ENCODE data around the gene SEC61G. TPM values are rescaled to one million over a fixed set of nuclear protein-coding genes. Genes with fewer than 3 reads are reported as not detected.

The SEC61G gene
- total RNA-seq, 2 donors from 2014 or later, result 149 to 166 TPM

DNA sequence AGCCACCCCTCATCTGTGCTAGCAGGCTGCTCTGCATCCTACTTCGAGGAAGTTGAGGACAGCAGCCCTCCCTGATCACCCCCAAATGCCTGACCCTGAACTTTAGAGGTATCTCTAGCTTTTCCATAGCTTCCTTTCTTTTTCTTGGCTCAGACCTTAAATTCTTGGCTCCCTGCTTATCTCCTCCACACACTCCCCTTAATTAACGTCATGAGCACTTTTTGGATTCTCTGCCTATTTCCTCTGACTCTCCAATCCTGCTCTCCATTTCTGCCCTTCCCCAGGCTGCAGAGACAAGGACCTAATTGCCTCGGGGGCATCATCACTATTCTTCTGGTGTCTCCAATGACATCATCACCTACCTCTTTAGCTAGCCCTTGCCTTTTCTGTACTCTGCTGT lies 40.8 kb upstream of the SEC61G start:
- no peak for DNase-seq
- no peak overlapping the region for H3K4me3 Mint-ChIP-seq
- no peaks in the 10 kb centered on the region for H3K9me3 Mint-ChIP-seq
- Histone ChIP-seq H3K36me3 (ENCODE audit: control insufficient read depth, insufficient read depth, low read length) (no peaks in the 10 kb centered on the region), H3K9ac (ENCODE audit: extremely low read depth, low read length, poor library complexity, severe bottlenecking) (no peak overlapping the region), H3K4me3 (ENCODE audit: low read length) (no peak overlapping the region), H3K4me1 (ENCODE audit: control insufficient read depth, insufficient read depth, low read length) (no peaks in the 10 kb centered on the region), H3K27ac (ENCODE audit: low read depth, low read length) (no peak overlapping the region), H3K9me3 (ENCODE audit: control insufficient read depth, low read length) (no peaks in the 10 kb centered on the region), H3K27me3 (ENCODE audit: control insufficient read depth, insufficient read depth, low read length, poor library complexity, severe bottlenecking) (no peaks in the 10 kb centered on the region)
- H3K27ac Mint-ChIP-seq, result no peak overlapping the region
- no peaks in the 10 kb centered on the region for H3K4me1 Mint-ChIP-seq
- TF ChIP-seq, protein P1, sequence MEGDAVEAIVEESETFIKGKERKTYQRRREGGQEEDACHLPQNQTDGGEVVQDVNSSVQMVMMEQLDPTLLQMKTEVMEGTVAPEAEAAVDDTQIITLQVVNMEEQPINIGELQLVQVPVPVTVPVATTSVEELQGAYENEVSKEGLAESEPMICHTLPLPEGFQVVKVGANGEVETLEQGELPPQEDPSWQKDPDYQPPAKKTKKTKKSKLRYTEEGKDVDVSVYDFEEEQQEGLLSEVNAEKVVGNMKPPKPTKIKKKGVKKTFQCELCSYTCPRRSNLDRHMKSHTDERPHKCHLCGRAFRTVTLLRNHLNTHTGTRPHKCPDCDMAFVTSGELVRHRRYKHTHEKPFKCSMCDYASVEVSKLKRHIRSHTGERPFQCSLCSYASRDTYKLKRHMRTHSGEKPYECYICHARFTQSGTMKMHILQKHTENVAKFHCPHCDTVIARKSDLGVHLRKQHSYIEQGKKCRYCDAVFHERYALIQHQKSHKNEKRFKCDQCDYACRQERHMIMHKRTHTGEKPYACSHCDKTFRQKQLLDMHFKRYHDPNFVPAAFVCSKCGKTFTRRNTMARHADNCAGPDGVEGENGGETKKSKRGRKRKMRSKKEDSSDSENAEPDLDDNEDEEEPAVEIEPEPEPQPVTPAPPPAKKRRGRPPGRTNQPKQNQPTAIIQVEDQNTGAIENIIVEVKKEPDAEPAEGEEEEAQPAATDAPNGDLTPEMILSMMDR (conservative IDR thresholded peaks at IDR 0.05), result no peak
- WGBS, 2 experiments (ENCODE audit: insufficient coverage in 1 of 2, insufficient read length in 1 of 2), result 90 to 91% methylated on average over 2 to 3 of the region's 3 CpGs
- no peaks in the 10 kb centered on the region for H3K27me3 Mint-ChIP-seq (ENCODE audit: insufficient read depth)
- H3K36me3 Mint-ChIP-seq (ENCODE audit: low read depth), result no peaks in the 10 kb centered on the region

DNA sequence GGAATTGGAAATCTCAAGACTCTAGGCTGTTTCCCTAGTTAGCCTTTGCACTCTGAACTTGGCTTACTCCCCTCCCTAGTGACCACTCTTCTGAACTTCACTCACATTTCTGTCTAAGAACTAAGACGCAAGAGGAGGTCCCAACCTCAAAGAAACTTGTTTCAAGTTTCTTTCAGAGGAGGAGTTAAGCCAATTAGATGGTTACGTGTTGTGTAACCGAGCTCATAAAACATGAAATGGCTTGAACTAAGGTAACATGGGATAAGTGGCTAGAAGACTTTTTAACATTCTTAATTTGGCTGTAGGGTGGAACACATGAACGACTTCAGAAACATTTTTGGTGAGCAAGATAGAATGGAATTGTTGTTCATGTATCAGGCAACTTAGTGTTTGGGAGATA lies 39.5 kb upstream of the SEC61G start:
- H3K4me1 Mint-ChIP-seq, result no peaks in the 10 kb centered on the region
- WGBS, 2 experiments (ENCODE audit: insufficient coverage in 1 of 2, insufficient read length in 1 of 2), result 85 to 97% methylated on average over 3 to 4 of the region's 4 CpGs
- Histone ChIP-seq H3K4me1 (ENCODE audit: control insufficient read depth, insufficient read depth, low read length) (no peaks in the 10 kb centered on the region), H3K9me3 (ENCODE audit: control insufficient read depth, low read length) (no peaks in the 10 kb centered on the region), H3K27ac (ENCODE audit: low read depth, low read length) (no peak overlapping the region), H3K36me3 (ENCODE audit: control insufficient read depth, insufficient read depth, low read length) (no peaks in the 10 kb centered on the region), H3K4me3 (ENCODE audit: low read length) (no peak overlapping the region), H3K9ac (ENCODE audit: extremely low read depth, low read length, poor library complexity, severe bottlenecking) (no peak overlapping the region), H3K27me3 (ENCODE audit: control insufficient read depth, insufficient read depth, low read length, poor library complexity, severe bottlenecking) (no peaks in the 10 kb centered on the region)
- no peaks in the 10 kb centered on the region for H3K36me3 Mint-ChIP-seq (ENCODE audit: low read depth)
- no peaks in the 10 kb centered on the region for H3K27me3 Mint-ChIP-seq (ENCODE audit: insufficient read depth)
- H3K4me3 Mint-ChIP-seq, result no peak overlapping the region
- TF ChIP-seq, protein P1 (conservative IDR thresholded peaks at IDR 0.05), result no peak
- no peak overlapping the region for H3K27ac Mint-ChIP-seq
- DNase-seq, result no peak
- no peaks in the 10 kb centered on the region for H3K9me3 Mint-ChIP-seq

DNA sequence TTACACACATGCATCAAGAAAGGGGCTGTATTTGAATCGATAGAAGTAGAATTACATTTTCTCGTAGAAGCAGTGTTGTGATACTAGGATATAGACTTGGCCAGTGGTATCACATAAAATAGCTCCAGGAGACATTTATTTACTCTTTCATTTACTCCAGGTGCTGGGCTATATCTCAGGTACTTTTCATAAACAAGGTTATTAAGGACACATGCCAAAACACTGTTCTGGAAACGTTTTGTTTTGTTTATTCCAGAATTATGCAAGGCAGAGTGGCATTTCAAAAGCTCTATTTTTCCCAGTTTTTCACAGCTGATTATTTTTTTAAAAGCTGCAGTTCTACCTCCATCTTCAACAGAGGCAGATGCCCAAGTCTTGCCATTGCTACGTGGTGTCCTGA lies 37.8 kb upstream of the SEC61G start:
- H3K4me3 Mint-ChIP-seq, result no peak overlapping the region
- Histone ChIP-seq H3K36me3 (ENCODE audit: control insufficient read depth, insufficient read depth, low read length) (no peaks in the 10 kb centered on the region), H3K9me3 (ENCODE audit: control insufficient read depth, low read length) (no peaks in the 10 kb centered on the region), H3K27me3 (ENCODE audit: control insufficient read depth, insufficient read depth, low read length, poor library complexity, severe bottlenecking) (no peaks in the 10 kb centered on the region), H3K27ac (ENCODE audit: low read depth, low read length) (no peak overlapping the region), H3K9ac (ENCODE audit: extremely low read depth, low read length, poor library complexity, severe bottlenecking) (no peak overlapping the region), H3K4me1 (ENCODE audit: control insufficient read depth, insufficient read depth, low read length) (no peaks in the 10 kb centered on the region), H3K4me3 (ENCODE audit: low read length) (no peak overlapping the region)
- H3K36me3 Mint-ChIP-seq (ENCODE audit: low read depth), result no peaks in the 10 kb centered on the region
- no peak overlapping the region for H3K27ac Mint-ChIP-seq
- no peaks in the 10 kb centered on the region for H3K9me3 Mint-ChIP-seq
- TF ChIP-seq, protein P1 (conservative IDR thresholded peaks at IDR 0.05), result no peak
- DNase-seq, result no peak
- H3K4me1 Mint-ChIP-seq, result no peaks in the 10 kb centered on the region
- 93 to 94% methylated on average over 3 to 4 of the region's 4 CpGs for WGBS, 2 experiments (ENCODE audit: insufficient coverage in 1 of 2, insufficient read length in 1 of 2)
- no peaks in the 10 kb centered on the region for H3K27me3 Mint-ChIP-seq (ENCODE audit: insufficient read depth)
